GM19372 (cell line): ENCODE data around the gene SOX13.
"Not testable (repeated sequence)": the region's sequence is repeated elsewhere in the genome, so short reads cannot be mapped to it uniquely, and the experiment has no call there.

Source experiments
- ATAC-seq: cut with Tn5 transposase; IDR thresholded peaks from one replicate; pipeline ENCODE4 v1.9.1; 2021; ENCODE audit warnings: mild to moderate bottlenecking, low read depth, moderate library complexity; ENCODE audit not compliant: unreplicated experiment

Gene SOX13

GRCh38 chr1:204072931-204073836, at the start of gene SOX13:
SOX13 (plus strand) TSS chr1:204073115; CDS start chr1:204112916, 39,801 bp downstream.
- ATAC-seq = no peak

DNA sequence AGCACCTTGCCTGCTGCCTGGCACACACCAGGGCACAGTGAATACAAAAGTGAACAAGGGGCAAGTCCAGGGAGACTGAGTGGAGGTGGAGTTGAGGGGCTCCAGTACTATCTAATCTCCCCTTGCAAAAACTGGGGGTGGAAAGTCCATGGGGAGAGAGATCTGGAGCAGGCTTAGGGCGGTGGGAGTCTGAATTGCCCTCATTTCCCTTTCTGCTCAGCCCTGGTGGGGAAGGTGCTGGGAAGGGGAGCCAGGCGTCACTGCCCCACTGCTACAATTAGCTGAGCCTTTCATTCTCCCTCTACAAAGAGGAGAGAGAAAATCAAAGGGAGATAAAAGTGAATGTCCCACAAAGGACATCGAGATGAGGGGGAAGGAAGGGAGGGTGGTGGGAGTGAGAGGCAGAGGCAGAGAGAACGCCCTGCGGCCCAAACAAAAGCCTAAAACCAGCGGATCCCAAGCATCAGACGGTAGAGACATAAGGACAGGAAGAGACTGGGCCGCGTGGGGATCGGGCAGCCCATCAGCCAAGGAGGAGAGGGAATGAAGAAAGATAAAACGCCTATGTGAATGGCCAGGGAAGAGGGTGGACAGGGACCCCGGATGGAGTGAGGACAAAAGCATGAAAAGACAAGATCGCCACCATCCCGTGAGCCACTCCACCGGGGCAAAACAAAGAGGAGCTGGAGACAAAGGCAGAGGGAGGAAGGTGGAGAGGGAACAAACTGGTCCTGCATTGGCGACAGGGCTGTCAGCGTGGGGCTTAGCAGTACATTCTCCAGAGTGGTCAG, 46.8 kb upstream of the SOX13 start:
- no peak for ATAC-seq

- no peak for ATAC-seq
Observed at GRCh38 chr1:204027446-204027845, 45.5 kb upstream of the SOX13 start.

- no peak for ATAC-seq
Observed at GRCh38 chr1:204029016-204029415, 43.9 kb upstream of the SOX13 start.

GRCh38 chr1:204031098-204031710, 41.7 kb upstream of the SOX13 start:
- ATAC-seq = no peak

GRCh38 chr1:204032642-204033235, 40.2 kb upstream of the SOX13 start:
- ATAC-seq = no peak

GRCh38 chr1:204033306-204033705, 39.6 kb upstream of the SOX13 start:
- ATAC-seq = no peak

DNA sequence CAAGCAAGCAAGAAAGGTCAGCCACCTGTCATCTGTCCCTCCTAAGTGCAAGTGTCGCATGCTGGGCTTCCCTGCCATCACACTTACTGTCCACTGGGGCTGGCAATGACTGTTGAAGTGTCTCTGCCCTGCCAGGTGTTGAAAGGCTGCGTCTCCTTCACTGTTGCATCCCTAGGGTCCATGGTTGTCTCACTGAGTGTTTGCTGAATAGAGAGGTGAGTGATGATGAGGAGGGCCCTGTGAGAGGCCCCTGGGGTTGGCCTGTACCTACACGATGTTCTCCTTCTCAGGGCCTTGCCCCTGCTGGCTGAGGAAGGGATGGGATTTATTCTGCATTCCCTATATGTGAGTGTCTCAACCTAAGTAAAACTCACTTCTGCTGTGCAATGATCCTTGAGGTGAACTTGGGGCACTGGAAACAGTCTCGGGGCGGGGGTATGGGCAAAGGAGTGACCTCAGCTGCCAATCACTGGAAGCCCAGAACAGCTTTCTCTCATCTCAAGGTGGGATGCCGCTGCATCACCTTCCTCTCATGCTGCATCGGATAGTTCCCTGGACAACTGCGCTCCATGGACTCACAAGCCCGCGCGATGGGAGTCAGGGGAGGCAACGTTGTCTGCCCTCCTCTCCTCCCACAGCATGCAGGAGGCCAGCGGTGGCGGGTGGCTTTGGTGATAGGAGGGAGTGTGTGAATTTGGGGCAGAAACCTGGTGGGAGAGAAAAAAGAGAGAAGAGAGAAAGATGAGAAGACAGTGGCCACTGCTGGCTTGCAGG, 35.8 kb upstream of the SOX13 start:
- ATAC-seq = no peak

DNA sequence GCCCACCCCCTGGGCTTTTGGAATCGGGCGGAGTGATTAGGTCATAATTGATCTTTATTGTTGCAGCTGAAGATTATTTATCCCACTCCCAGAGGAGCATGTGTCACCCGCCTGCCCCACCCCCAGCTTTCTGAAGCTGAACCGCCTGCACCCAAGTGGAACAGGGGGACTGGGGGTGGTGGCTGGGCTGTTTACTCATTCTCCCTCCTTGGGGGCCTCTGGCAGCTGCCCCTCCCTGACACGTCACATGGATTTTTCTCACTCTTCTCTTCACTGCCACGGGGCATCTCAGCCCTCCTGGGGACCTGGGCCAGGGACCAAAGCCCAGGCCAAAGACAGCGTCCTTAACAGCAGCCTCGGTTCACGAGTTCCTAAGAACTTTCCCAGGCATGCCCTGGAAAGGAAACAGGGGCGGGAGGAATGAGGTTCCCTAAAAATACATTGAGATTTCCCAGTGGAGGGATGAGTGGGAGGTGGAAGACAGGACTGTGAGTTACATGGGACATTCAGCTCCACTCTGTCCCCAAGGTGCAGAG, 31.6 kb upstream of the SOX13 start:
- ATAC-seq = no peak

- ATAC-seq = no peak
Observed at GRCh38 chr1:204041803-204042505, 31.0 kb upstream of the SOX13 start.

DNA sequence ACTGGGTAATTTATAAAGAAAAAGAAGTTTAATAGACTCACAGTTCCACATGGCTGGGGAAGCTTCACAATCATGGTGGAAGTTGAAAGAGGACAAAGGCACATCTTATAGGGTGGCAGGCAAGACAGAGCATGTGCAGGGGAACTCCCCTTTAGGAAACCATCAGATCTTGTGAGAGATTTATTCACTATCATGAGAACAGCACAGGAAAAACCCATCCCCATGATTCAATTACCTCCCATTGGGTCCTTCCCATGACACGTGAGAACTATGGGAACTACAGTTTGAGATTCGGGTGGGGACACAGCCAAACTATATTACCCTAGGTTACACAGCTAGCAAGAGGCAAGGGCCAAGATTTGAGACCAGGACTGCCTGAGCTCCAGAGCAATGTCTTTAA, 30.4 kb upstream of the SOX13 start:
- ATAC-seq = no peak

GRCh38 chr1:204043680-204044079, 29.2 kb upstream of the SOX13 start:
- ATAC-seq = no peak

GRCh38 chr1:204044448-204044847, 28.5 kb upstream of the SOX13 start:
- no peak for ATAC-seq

GRCh38 chr1:204045430-204045829, 27.5 kb upstream of the SOX13 start:
- no peak for ATAC-seq

GRCh38 chr1:204046346-204046745, 26.6 kb upstream of the SOX13 start:
- no peak for ATAC-seq

GRCh38 chr1:204048796-204049195, 24.1 kb upstream of the SOX13 start:
- not testable (repeated sequence) for ATAC-seq

GRCh38 chr1:204051258-204051657, 21.7 kb upstream of the SOX13 start:
- no peak for ATAC-seq

- ATAC-seq = no peak
Observed at GRCh38 chr1:204051718-204052117, 21.2 kb upstream of the SOX13 start.

- no peak for ATAC-seq
Observed at GRCh38 chr1:204053893-204054292, 19.0 kb upstream of the SOX13 start.
